HS-27A (cell line): ENCODE results near the gene TMEM203.

ENCODE experiments used
- DNase-seq: peaks from one replicate; pipeline ENCODE4 v3.0.0-alpha.2; 2012; ENCODE audit warnings: low read depth, missing footprints

The TMEM203 gene

DNA sequence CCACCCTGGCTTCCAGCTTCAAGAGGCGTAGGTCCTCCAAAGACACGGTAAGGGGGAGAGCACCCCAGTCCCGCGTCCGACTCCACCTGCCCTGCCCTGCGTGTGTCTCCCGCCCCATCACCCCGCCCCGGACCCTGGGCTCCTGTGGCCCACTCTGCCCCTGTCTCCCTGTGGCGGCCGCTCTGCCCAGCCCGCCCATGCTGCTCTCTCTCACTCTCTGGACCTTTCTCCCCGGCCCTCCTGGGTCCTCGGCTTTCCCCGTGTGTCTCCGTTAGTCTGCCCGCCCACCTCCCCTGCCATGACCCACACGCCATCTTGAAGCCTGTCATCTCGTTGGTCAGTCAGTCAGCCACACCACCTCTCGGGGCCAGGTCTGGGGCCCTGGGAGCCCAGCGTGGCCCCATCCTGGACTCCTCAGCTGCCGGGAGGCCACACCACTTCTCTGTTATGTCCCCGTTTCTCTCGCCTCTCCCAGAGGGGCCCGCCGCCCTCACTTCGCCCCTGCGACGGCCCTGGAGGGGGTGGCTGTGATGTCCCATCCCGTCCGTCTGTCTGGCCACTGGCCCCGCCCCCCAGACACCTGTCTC, 40.1 kb downstream of the TMEM203 start:
- no peak for DNase-seq

DNA sequence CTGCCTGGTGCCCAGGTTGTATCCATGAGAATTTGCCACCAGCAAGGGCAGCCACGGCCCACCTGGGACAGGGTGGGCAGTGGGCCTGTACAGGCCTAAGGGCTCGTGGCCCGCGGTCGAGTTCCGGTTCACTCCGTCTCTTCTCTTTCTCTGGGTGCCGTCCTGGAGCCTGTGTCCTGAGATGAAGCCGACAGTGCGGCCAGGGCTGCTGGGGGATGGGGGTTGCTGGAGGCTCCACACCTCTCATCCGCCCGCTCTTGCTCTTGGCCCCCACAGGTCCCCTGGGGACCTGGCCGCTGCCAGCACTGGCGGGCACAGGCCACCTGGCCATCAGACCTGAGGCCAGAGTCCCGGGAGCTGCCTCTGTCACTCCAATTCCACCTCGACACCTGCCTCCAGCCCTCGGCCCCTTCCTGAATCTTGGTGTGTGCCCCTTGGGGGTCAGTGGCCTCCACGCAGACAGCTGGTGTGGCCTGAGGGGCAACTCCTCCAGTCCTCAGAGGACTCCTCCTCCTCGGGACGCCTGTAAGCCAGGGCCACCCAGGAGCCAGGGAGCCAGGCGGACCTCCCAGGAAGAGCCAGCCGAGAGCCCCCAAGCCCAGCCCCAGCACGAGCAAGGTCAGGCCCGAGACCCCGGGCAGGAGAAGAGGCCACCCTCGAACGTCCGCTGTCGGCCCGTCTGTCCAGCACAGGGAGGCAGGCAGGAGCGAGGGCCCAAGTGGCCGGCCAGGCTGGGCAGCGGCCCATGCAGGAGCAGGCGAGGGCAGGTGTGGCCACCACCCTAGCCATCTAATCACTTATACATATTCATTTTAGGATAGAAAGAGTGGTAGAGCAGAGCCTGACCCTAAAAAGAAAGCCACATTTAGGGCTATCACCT, 40.8 kb downstream of the TMEM203 start:
- DNase-seq: no peak

- no peak for DNase-seq
Observed at GRCh38 chr9:137163805-137164204, 41.6 kb downstream of the TMEM203 start.

DNA sequence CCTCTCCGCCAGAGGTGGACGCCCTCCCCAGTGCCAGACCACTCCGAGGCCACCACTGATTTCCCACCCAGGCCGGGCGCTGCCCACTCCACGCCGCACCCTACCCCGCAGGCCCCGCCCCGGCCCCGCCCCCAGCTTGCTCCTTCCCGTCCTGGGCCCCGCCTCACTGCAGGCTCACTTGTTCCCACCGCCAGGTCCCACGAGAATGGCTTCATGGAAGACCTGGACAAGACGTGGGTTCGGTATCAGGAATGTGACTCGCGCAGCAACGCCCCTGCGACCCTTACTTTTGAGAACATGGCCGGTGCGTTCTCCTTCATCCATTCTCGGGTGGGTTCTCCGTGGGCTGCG, 42.1 kb downstream of the TMEM203 start:
- DNase-seq: no peak

- no peak for DNase-seq
Observed at GRCh38 chr9:137162505-137163364, 42.7 kb downstream of the TMEM203 start.

DNA sequence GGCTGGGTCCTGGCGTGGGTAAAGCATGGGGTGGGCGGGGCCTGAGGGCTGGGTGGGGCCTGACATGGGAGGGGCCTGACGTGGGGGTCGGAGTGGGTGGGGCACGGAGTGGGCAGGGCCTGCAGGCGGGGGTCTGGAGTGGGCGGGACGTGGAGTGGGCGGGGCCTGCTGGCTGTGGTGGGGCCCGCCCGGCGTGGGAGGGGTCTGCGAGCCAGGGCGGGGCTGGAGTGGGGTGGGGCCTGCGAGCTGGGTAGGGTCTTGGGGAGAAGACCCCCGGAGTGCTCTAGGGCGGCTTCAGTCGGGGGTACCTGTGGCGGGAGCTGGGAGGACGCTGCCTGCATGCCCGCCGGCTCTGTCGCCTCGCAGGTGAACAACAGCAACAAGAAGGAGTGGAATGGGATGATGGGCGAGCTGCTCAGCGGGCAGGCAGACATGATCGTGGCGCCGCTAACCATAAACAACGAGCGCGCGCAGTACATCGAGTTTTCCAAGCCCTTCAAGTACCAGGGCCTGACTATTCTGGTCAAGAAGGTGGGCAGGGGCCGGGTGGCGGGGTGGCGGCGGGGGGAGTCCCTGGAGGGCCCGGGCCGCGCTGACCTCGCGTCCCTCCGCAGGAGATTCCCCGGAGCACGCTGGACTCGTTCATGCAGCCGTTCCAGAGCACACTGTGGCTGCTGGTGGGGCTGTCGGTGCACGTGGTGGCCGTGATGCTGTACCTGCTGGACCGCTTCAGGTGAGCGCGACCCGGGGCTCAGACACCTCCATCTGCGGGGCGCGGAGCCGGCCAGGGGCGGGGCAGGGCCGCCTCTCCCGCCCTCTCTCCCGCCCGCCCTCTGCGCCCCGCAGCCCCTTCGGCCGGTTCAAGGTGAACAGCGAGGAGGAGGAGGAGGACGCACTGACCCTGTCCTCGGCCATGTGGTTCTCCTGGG, 43.6 kb downstream of the TMEM203 start:
- DNase-seq: no peak

DNA sequence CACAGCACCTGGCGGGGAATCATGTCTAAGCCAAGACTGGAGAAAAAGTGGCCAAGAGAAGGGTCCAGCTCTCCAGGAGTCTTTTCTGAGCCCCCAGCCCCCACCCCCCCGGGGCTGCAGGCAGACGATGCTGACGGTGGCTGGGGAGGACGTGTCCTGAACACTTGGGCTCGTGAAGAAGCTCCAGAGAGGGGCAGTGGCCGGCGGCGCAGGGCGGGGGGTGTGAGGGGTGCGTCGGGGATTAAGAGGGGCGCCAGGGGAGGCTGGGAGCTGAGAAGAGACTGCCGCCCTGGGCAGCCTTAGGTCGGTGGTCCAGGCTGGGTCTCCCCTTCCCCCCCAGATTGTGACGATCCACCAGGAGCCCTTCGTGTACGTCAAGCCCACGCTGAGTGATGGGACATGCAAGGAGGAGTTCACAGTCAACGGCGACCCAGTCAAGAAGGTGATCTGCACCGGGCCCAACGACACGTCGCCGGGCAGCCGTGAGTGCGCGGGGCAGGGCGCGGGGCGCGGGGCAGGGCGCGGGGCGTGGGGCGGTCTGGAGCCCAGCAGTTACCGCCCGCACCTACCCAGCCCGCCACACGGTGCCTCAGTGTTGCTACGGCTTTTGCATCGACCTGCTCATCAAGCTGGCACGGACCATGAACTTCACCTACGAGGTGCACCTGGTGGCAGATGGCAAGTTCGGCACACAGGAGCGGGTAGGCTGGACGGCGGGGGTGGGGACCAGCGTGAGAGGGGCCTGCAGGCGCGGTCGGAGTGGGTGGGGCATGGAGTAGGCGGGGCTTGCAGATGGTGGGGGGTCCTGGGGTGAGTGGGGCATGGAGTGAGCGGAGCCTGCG, 44.5 kb downstream of the TMEM203 start:
- DNase-seq: no peak

DNA sequence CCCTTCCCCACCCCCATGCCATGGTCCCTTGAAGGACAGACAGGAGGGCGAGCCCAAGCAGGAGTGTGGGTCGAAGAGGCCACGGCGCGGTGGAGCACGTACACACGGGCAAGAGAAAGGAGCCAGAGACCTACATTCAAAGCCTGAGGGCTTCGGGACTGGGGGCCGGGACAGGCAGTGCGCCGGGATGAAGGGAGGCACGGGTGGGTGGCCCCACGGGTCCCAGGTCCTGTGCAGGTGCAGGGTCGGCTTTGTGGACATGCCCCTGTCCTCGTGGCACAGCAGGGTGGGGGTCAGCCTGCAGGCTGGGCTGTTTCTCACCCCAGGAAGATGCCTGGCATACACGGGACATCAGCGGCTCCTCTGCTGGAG, 45.4 kb downstream of the TMEM203 start:
- DNase-seq: no peak

DNA sequence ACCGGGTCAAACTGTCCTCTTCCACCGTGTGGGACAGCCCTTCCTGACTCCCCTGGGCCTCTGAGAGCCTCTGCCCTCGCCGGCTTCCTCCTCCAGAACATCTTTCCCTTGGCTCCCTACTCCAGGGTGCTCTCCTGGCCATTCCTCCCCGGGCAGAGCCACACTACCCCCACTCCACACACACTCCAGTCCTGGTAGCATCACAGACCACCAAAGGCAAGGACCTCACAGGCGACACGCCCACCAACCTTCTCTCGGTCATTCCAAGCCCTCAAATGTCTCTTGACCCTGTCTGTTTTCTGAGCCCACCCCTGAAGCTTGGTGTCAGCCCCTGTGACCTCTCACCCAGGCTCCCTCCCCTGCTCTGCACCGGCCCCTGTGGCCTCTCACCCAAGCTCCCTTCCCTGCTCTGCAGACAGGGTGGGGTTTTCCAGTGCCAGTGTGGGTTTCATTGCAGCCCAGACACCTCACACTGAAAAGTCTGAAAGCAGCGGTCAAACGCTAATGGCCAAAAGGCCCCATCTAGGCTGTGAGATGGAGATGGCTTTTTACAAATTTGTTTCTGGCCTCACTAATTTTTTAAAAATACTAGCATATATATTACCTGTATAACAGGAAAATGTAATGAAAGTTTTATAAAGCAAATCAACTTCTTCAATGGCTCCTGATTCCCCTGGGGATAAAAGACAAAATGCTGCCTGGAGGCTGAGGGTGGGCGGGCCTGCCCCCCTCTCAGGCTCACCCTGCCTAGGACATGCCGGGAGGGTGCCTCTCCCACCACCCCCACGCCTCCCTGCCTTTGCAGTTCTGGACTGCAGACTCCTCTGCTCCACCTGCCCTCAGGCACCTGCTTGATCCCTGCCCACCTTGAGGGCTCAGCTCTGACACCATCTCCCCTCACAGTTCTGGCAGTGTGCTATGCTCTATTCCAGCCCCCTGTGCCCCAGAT, 46.1 kb downstream of the TMEM203 start:
- no peak for DNase-seq

- no peak for DNase-seq
Observed at GRCh38 chr9:137158625-137159024, 46.8 kb downstream of the TMEM203 start.

DNA sequence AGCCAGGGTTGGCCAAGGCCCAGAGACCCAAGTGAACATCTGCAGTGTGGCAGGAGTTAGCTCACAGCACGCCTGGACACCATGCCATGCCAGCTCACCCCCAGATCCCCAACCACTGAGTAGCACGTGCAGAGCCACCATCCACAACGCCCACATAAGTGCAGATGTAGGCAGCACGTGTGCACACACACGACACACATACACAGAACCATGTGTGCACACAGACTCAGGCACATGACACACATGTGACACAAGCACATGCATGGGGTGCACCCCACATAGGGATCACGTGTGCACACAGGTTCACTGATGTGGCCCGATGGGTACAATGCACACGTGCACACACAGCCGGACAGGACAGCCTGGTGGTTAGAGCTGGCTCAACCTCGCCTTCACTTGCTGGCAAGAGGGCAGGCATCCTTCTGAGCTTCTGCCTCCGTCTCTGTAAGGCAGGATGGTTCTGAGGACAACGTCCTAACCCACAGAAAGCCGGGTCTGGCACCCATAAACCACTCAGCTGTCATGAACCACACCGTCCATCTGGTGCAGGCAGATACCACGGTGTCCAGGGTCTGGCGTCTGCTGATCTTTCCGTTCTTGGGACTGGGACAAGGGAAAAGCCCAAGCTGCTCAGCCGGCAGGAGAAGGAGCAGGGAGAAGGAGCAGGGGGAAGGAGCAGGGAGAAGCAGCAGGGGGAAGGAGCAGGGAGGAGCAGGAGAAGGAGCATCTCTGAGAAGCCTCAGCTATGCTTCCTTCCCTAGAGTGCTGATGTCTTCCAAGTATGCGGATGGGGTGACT, 47.6 kb downstream of the TMEM203 start:
- no peak for DNase-seq

GRCh38 chr9:137156567-137157375, 48.7 kb downstream of the TMEM203 start:
- no peak for DNase-seq
